Activated naive CD8-positive, alpha-beta T cell (primary cell): Measurements from ENCODE around the gene TTC22.

Experiments
- H3K27ac Mint-ChIP-seq: one replicate; pipeline ENCODE4 v1.8.0; 2021; ENCODE audit warnings: mixed read lengths
- H3K27me3 Mint-ChIP-seq: one replicate; pipeline ENCODE4 v1.8.0; 2021; ENCODE audit warnings: mixed read lengths
- H3K36me3 Mint-ChIP-seq: one replicate; pipeline ENCODE4 v1.8.0; 2021; ENCODE audit warnings: mixed read lengths
- H3K4me1 Mint-ChIP-seq: one replicate; pipeline ENCODE4 v1.8.0; 2021; ENCODE audit warnings: low read depth, mixed read lengths
- H3K4me3 Mint-ChIP-seq: one replicate; pipeline ENCODE4 v1.8.0; 2021; ENCODE audit warnings: mild to moderate bottlenecking, mixed read lengths
- H3K9me3 Mint-ChIP-seq: one replicate; pipeline ENCODE4 v1.8.0; 2021; ENCODE audit warnings: low read depth, mixed read lengths

TTC22 gene

GRCh38 chr1:54805981-54806381 lies 4.9 kb upstream of the TTC22 start:
- H3K27ac Mint-ChIP-seq = no peak overlapping the region
- H3K9me3 Mint-ChIP-seq = no peaks in the 10 kb centered on the region
- H3K4me3 Mint-ChIP-seq = no peak overlapping the region
- H3K36me3 Mint-ChIP-seq = no peaks in the 10 kb centered on the region
- no peaks in the 10 kb centered on the region for H3K27me3 Mint-ChIP-seq
- peaks cover 20% of the 10 kb centered on the region for H3K4me1 Mint-ChIP-seq

- Mint-ChIP-seq H3K36me3 (no peaks in the 10 kb centered on the region), H3K27ac (no peak overlapping the region), H3K27me3 (no peaks in the 10 kb centered on the region)
Measured at GRCh38 chr1:54805466-54805865, 4.3 kb upstream of the TTC22 start.

GRCh38 chr1:54804471-54805132 lies 3.5 kb upstream of the TTC22 start:
- Mint-ChIP-seq H3K4me1 (peaks cover 26% of the 10 kb centered on the region), H3K36me3 (no peaks in the 10 kb centered on the region), H3K27me3 (no peaks in the 10 kb centered on the region), H3K27ac (no peak overlapping the region), H3K4me3 (no peak overlapping the region), H3K9me3 (no peaks in the 10 kb centered on the region)

More at GRCh38 chr1:54805466-54805865, 4.3 kb upstream of the TTC22 start:
- no peak overlapping the region for H3K4me3 Mint-ChIP-seq
- H3K4me1 Mint-ChIP-seq = peaks cover 20% of the 10 kb centered on the region
- H3K9me3 Mint-ChIP-seq = no peaks in the 10 kb centered on the region

- Mint-ChIP-seq H3K27ac (no peak overlapping the region), H3K9me3 (no peaks in the 10 kb centered on the region), H3K4me3 (no peak overlapping the region), H3K36me3 (no peaks in the 10 kb centered on the region), H3K4me1 (peaks cover 33% of the 10 kb centered on the region), H3K27me3 (no peaks in the 10 kb centered on the region)
Measured at GRCh38 chr1:54803761-54804470, 2.8 kb upstream of the TTC22 start.

GRCh38 chr1:54800041-54800898 lies 853 bp downstream of the TTC22 start:
- Mint-ChIP-seq H3K4me3 (peak overlapping the region; percentile 90), H3K9me3 (no peaks in the 10 kb centered on the region), H3K4me1 (peaks cover 54% of the 10 kb centered on the region)

GRCh38 chr1:54798769-54799641 lies 2.1 kb downstream of the TTC22 start:
- Mint-ChIP-seq H3K4me3 (peak overlapping the region; percentile 89), H3K36me3 (no peaks in the 10 kb centered on the region), H3K9me3 (no peaks in the 10 kb centered on the region), H3K27me3 (no peaks in the 10 kb centered on the region), H3K27ac (peak overlapping the region; percentile 70), H3K4me1 (peaks cover 45% of the 10 kb centered on the region)

More at GRCh38 chr1:54800041-54800898, 853 bp downstream of the TTC22 start:
- no peaks in the 10 kb centered on the region for H3K27me3 Mint-ChIP-seq
- no peaks in the 10 kb centered on the region for H3K36me3 Mint-ChIP-seq
- peak overlapping the region; percentile 70 for H3K27ac Mint-ChIP-seq

- peaks cover 45% of the 10 kb centered on the region for H3K4me1 Mint-ChIP-seq
- H3K9me3 Mint-ChIP-seq = no peaks in the 10 kb centered on the region
- H3K27me3 Mint-ChIP-seq = no peaks in the 10 kb centered on the region
- no peak overlapping the region for H3K4me3 Mint-ChIP-seq
- H3K36me3 Mint-ChIP-seq = no peaks in the 10 kb centered on the region
- H3K27ac Mint-ChIP-seq = peak overlapping the region; percentile 34
Measured at GRCh38 chr1:54798206-54798605, 2.9 kb downstream of the TTC22 start.

GRCh38 chr1:54796902-54797301 lies 4.2 kb downstream of the TTC22 start:
- Mint-ChIP-seq H3K27ac (no peak overlapping the region), H3K4me3 (no peak overlapping the region), H3K9me3 (no peaks in the 10 kb centered on the region), H3K4me1 (peaks cover 42% of the 10 kb centered on the region), H3K27me3 (no peaks in the 10 kb centered on the region), H3K36me3 (no peaks in the 10 kb centered on the region)

- Mint-ChIP-seq H3K4me3 (no peak overlapping the region), H3K27ac (no peak overlapping the region), H3K4me1 (peaks cover 35% of the 10 kb centered on the region), H3K27me3 (no peaks in the 10 kb centered on the region), H3K36me3 (no peaks in the 10 kb centered on the region), H3K9me3 (no peaks in the 10 kb centered on the region)
Measured at GRCh38 chr1:54795841-54796468, 5.2 kb downstream of the TTC22 start.

GRCh38 chr1:54795356-54795665 lies 5.8 kb downstream of the TTC22 start:
- no peak overlapping the region for H3K27ac Mint-ChIP-seq
- peaks cover 35% of the 10 kb centered on the region for H3K4me1 Mint-ChIP-seq

GRCh38 chr1:54794451-54795355 lies 6.4 kb downstream of the TTC22 start:
- Mint-ChIP-seq H3K4me1 (peaks cover 30% of the 10 kb centered on the region), H3K27ac (no peak overlapping the region), H3K36me3 (no peaks in the 10 kb centered on the region), H3K9me3 (no peaks in the 10 kb centered on the region), H3K27me3 (no peaks in the 10 kb centered on the region), H3K4me3 (no peak overlapping the region)

More at GRCh38 chr1:54795356-54795665, 5.8 kb downstream of the TTC22 start:
- H3K36me3 Mint-ChIP-seq = no peaks in the 10 kb centered on the region
- H3K9me3 Mint-ChIP-seq = no peaks in the 10 kb centered on the region
- H3K4me3 Mint-ChIP-seq = no peak overlapping the region
- no peaks in the 10 kb centered on the region for H3K27me3 Mint-ChIP-seq

- Mint-ChIP-seq H3K36me3 (no peaks in the 10 kb centered on the region), H3K27me3 (no peaks in the 10 kb centered on the region), H3K4me3 (no peak overlapping the region), H3K4me1 (peaks cover 13% of the 10 kb centered on the region), H3K27ac (no peak overlapping the region), H3K9me3 (no peaks in the 10 kb centered on the region)
Measured at GRCh38 chr1:54792686-54793282, 8.3 kb downstream of the TTC22 start.

GRCh38 chr1:54791880-54792522 lies 9.1 kb downstream of the TTC22 start:
- H3K4me3 Mint-ChIP-seq = no peak overlapping the region

More at GRCh38 chr1:54791880-54792522, 9.1 kb downstream of the TTC22 start:
- H3K4me1 Mint-ChIP-seq = peaks cover 7% of the 10 kb centered on the region
- H3K27me3 Mint-ChIP-seq = no peaks in the 10 kb centered on the region
- no peaks in the 10 kb centered on the region for H3K36me3 Mint-ChIP-seq
- H3K27ac Mint-ChIP-seq = no peak overlapping the region
- no peaks in the 10 kb centered on the region for H3K9me3 Mint-ChIP-seq
